SU-DHL-6 (cell line): ENCODE data around the gene PTGES3L.

Source experiments
- H2AFZ ChIP-seq: fragments of 200-600 bp; sonication (generic); 2 replicates; pipeline ENCODE4 v1.6.1; 2014; ENCODE audit warnings: low read depth, mild to moderate bottlenecking, moderate library complexity, mixed read lengths, antibody characterized with exemption, low read length; ENCODE audit not compliant: severe bottlenecking
- H3F3A ChIP-seq: fragments of 200-600 bp; shearing (Covaris generic); 2 replicates; pipeline ENCODE4 v1.6.0; 2016; ENCODE audit warnings: antibody characterized with exemption, mild to moderate bottlenecking; ENCODE audit not compliant: insufficient read depth
- H3K27ac ChIP-seq: fragments of 200-600 bp; sonication (generic); 2 replicates; pipeline ENCODE4 v1.5.1; 2016; ENCODE audit warnings: low read depth, mild to moderate bottlenecking, low read length, moderate library complexity, mixed read lengths
- H3K27me3 ChIP-seq: fragments of 200-600 bp; sonication (generic), shearing (Covaris generic); 2 replicates; pipeline ENCODE4 v1.6.0; 2014; ENCODE audit warnings: mild to moderate bottlenecking, low read length
- H3K36me3 ChIP-seq: fragments of 200-600 bp; sonication (generic); 2 replicates; pipeline ENCODE4 v1.6.1; 2014; ENCODE audit warnings: mild to moderate bottlenecking, low read length, mixed read lengths
- H3K4me2 ChIP-seq: fragments of 300-600, 200-600 bp; shearing (Covaris generic), sonication (generic); 2 replicates; pipeline ENCODE4 v1.6.0; 2014; ENCODE audit warnings: low read length, low read depth, mild to moderate bottlenecking; ENCODE audit not compliant: poor library complexity, severe bottlenecking
- H3K4me3 ChIP-seq: fragments of 200-600 bp; sonication (generic); 2 replicates; pipeline ENCODE4 v1.5.1; 2014; ENCODE audit warnings: antibody characterized with exemption, low read length, mild to moderate bottlenecking, mixed read lengths; ENCODE audit not compliant: insufficient read depth, poor library complexity, severe bottlenecking
- H3K79me2 ChIP-seq: fragments of 200-600 bp; sonication (generic); 2 replicates; pipeline ENCODE4 v1.6.1; 2014; ENCODE audit warnings: mild to moderate bottlenecking, low read length, moderate library complexity; ENCODE audit not compliant: insufficient read depth
- H3K9ac ChIP-seq: fragments of 200-600 bp; sonication (generic); 2 replicates; pipeline ENCODE4 v1.7.0; 2014; ENCODE audit warnings: mild to moderate bottlenecking, low read length
- H3K9me2 ChIP-seq: fragments of 200-600 bp; sonication (generic); replicated peaks from 2 replicates; pipeline ENCODE4 v1.6.1; 2014; ENCODE audit warnings: low read length; ENCODE audit not compliant: insufficient read depth
- H3K9me3 ChIP-seq: fragments of 200-600 bp; sonication (generic); 2 replicates; pipeline ENCODE4 v1.6.1; 2014; ENCODE audit warnings: low read length, mixed read lengths; ENCODE audit not compliant: insufficient read depth
- H4K20me1 ChIP-seq: fragments of 200-600 bp; sonication (generic); 2 replicates; pipeline ENCODE4 v1.6.1; 2014; ENCODE audit warnings: low read depth, mild to moderate bottlenecking, antibody characterized with exemption, low read length, moderate library complexity, mixed read lengths
- CTCF ChIP-seq: fragments of 200-600 bp; sonication (generic); IDR thresholded peaks from one replicate; pipeline ENCODE4 v1.5.1; 2017; ENCODE audit warnings: antibody characterized with exemption, mild to moderate bottlenecking, low read length, moderate library complexity; ENCODE audit not compliant: insufficient read depth, poor library complexity, severe bottlenecking
- EZH2phosphoT487 ChIP-seq: fragments of 200-600 bp; sonication (generic), shearing (Covaris generic); conservative IDR thresholded peaks from 2 replicates; pipeline ENCODE4 v1.6.1; 2018; ENCODE audit warnings: mild to moderate bottlenecking, antibody characterized with exemption, low read length, moderate library complexity, mixed read lengths

The PTGES3L gene

GRCh38 chr17:42992872-42993271 lies 13.0 kb upstream of the PTGES3L start:
- Histone ChIP-seq H3K79me2 (no peaks in the 10 kb centered on the region), H3K9me2 (no peaks in the 10 kb centered on the region), H3K27ac (no peak overlapping the region), H2AFZ (no peak overlapping the region), H3K4me3 (no peak overlapping the region), H3K9me3 (no peaks in the 10 kb centered on the region), H3K4me2 (no peak overlapping the region), H4K20me1 (no peaks in the 10 kb centered on the region), H3F3A (peaks cover 8% of the 10 kb centered on the region; the same call in 1 of the 2 replicates), H3K9ac (no peak overlapping the region), H3K36me3 (peaks cover 2% of the 10 kb centered on the region; the same call in 1 of the 2 replicates), H3K27me3 (no peaks in the 10 kb centered on the region)
- TF ChIP-seq EZH2phosphoT487 (no peak), CTCF (no peak)

- Histone ChIP-seq H3F3A (peaks cover 8% of the 10 kb centered on the region; the same call in 1 of the 2 replicates), H3K4me2 (no peak overlapping the region), H3K27ac (no peak overlapping the region), H4K20me1 (no peaks in the 10 kb centered on the region), H3K9me3 (no peaks in the 10 kb centered on the region), H3K27me3 (no peaks in the 10 kb centered on the region), H3K9ac (no peak overlapping the region), H3K4me3 (no peak overlapping the region), H3K36me3 (peaks cover 2% of the 10 kb centered on the region; the same call in 1 of the 2 replicates), H3K79me2 (no peaks in the 10 kb centered on the region), H3K9me2 (no peaks in the 10 kb centered on the region), H2AFZ (no peak overlapping the region)
- no peak for TF ChIP-seq CTCF
- no peak for TF ChIP-seq EZH2phosphoT487
Measured at GRCh38 chr17:42991471-42991870, 11.6 kb upstream of the PTGES3L start.

- H3F3A ChIP-seq: peaks cover 5% of the 10 kb centered on the region; the same call in 1 of the 2 replicates
- H2AFZ ChIP-seq: no peak overlapping the region
- H3K27me3 ChIP-seq: no peaks in the 10 kb centered on the region
- no peak for TF ChIP-seq EZH2phosphoT487
- TF ChIP-seq CTCF: no peak
- no peak overlapping the region for H3K9ac ChIP-seq
- H3K9me3 ChIP-seq: no peaks in the 10 kb centered on the region
- no peak overlapping the region for H3K4me3 ChIP-seq
- H3K27ac ChIP-seq: no peak overlapping the region
- H3K9me2 ChIP-seq: no peaks in the 10 kb centered on the region
- H3K79me2 ChIP-seq: no peaks in the 10 kb centered on the region
- no peaks in the 10 kb centered on the region for H4K20me1 ChIP-seq
- peaks cover 2% of the 10 kb centered on the region; the same call in 1 of the 2 replicates for H3K36me3 ChIP-seq
- H3K4me2 ChIP-seq: no peak overlapping the region
Measured at GRCh38 chr17:42989726-42990652, 10.1 kb upstream of the PTGES3L start.
